SJCRH30 (cell line): ENCODE results near the gene DACT1. TPM values are rescaled to one million over a fixed set of nuclear protein-coding genes. Genes with fewer than 3 reads are reported as not detected.
A peak's percentile ranks its signal among the peaks of the same experiment; 100 is the strongest.

Experiments used
- DNase-seq, 2 experiments: peaks; one replicate each; pipeline ENCODE4 v3.0.0-alpha.2; 2015 to 2020
- H3K27ac ChIP-seq: fragments of 250-450 bp; sonication (Bioruptor Pico); 2 replicates; pipeline ENCODE4 v1.5.1; 2020; ENCODE audit warnings: mild to moderate bottlenecking, moderate library complexity
- H3K27me3 ChIP-seq: fragments of 250-450 bp; sonication (Bioruptor Pico); 2 replicates; pipeline ENCODE4 v1.5.1; 2020; ENCODE audit warnings: mild to moderate bottlenecking, moderate library complexity
- H3K36me3 ChIP-seq: fragments of 250-450 bp; sonication (Bioruptor Pico); 2 replicates; pipeline ENCODE4 v1.5.1; 2020; ENCODE audit warnings: mild to moderate bottlenecking, moderate library complexity
- H3K4me1 ChIP-seq: fragments of 250-450 bp; sonication (Bioruptor Pico); 2 replicates; pipeline ENCODE4 v1.5.1; 2020; ENCODE audit warnings: mild to moderate bottlenecking, moderate library complexity
- H3K4me3 ChIP-seq: fragments of 250-450 bp; sonication (Bioruptor Pico); 2 replicates; pipeline ENCODE4 v1.5.1; 2020; ENCODE audit warnings: mild to moderate bottlenecking, moderate library complexity
- H3K9me3 ChIP-seq: fragments of 250-450 bp; sonication (Bioruptor Pico); replicated peaks from 2 replicates; pipeline ENCODE4 v1.5.1; 2020; ENCODE audit warnings: mild to moderate bottlenecking, moderate library complexity
- total RNA-seq: library from RNA; depleted of rRNA; stranded (reverse); fragments of >200 nt; shearing (Covaris generic); gene quantifications from 2 replicates; pipeline ENCODE4 v1.2.3, GENCODE V29; 2014

Gene DACT1
- total RNA-seq, 1 experiment from 2014 or later: 5.4 TPM

GRCh38 chr14:58643366-58643765, 5.6 kb downstream of the DACT1 start:
- peaks cover 20% of the 10 kb centered on the region for H3K4me1 ChIP-seq
- no peak for DNase-seq
- peaks cover 2% of the 10 kb centered on the region; the same call in 1 of the 2 replicates for H3K36me3 ChIP-seq
- H3K4me3 ChIP-seq: no peak overlapping the region
- H3K27me3 ChIP-seq: no peaks in the 10 kb centered on the region
- H3K27ac ChIP-seq: no peak overlapping the region
- H3K9me3 ChIP-seq: no peaks in the 10 kb centered on the region

- Histone ChIP-seq H3K4me1 (peaks cover 8% of the 10 kb centered on the region), H3K36me3 (peaks cover 2% of the 10 kb centered on the region; the same call in 1 of the 2 replicates), H3K27me3 (no peaks in the 10 kb centered on the region), H3K4me3 (no peak overlapping the region), H3K9me3 (no peaks in the 10 kb centered on the region), H3K27ac (no peak overlapping the region)
- no peak for DNase-seq
Measured at GRCh38 chr14:58645641-58646040, 7.9 kb downstream of the DACT1 start.

- Histone ChIP-seq H3K36me3 (peaks cover 2% of the 10 kb centered on the region; the same call in 1 of the 2 replicates), H3K4me1 (no peaks in the 10 kb centered on the region; the same call in 1 of the 2 replicates), H3K27ac (no peak overlapping the region), H3K9me3 (no peaks in the 10 kb centered on the region), H3K27me3 (no peaks in the 10 kb centered on the region), H3K4me3 (no peak overlapping the region)
- DNase-seq: no peak
Measured at GRCh38 chr14:58646479-58646878, 8.7 kb downstream of the DACT1 start.

GRCh38 chr14:58647777-58648176, 10.0 kb downstream of the DACT1 start:
- Histone ChIP-seq H3K27me3 (no peaks in the 10 kb centered on the region), H3K9me3 (no peaks in the 10 kb centered on the region), H3K4me3 (no peak overlapping the region), H3K27ac (no peak overlapping the region), H3K4me1 (no peaks in the 10 kb centered on the region), H3K36me3 (peaks cover 2% of the 10 kb centered on the region; the same call in 1 of the 2 replicates)
- DNase-seq: no peak

- Histone ChIP-seq H3K4me3 (no peak overlapping the region), H3K27me3 (no peaks in the 10 kb centered on the region), H3K27ac (no peak overlapping the region), H3K4me1 (no peaks in the 10 kb centered on the region), H3K36me3 (no peaks in the 10 kb centered on the region; the same call in 1 of the 2 replicates), H3K9me3 (no peaks in the 10 kb centered on the region)
- no peak for DNase-seq
Measured at GRCh38 chr14:58650857-58651256, 13.1 kb downstream of the DACT1 start.

GRCh38 chr14:58656671-58657411, 19.1 kb downstream of the DACT1 start:
- DNase-seq: no peak
- peaks cover 3% of the 10 kb centered on the region; the same call in 1 of the 2 replicates for H3K4me1 ChIP-seq

GRCh38 chr14:58659061-58659460, 21.3 kb downstream of the DACT1 start:
- DNase-seq: no peak
- no peaks in the 10 kb centered on the region for H3K36me3 ChIP-seq
- H3K27me3 ChIP-seq: no peaks in the 10 kb centered on the region
- no peak overlapping the region for H3K27ac ChIP-seq
- H3K4me3 ChIP-seq: no peak overlapping the region
- peaks cover 23% of the 10 kb centered on the region for H3K4me1 ChIP-seq
- H3K9me3 ChIP-seq: no peaks in the 10 kb centered on the region

More at GRCh38 chr14:58656671-58657411, 19.1 kb downstream of the DACT1 start:
- Histone ChIP-seq H3K27ac (no peak overlapping the region), H3K27me3 (no peaks in the 10 kb centered on the region), H3K4me3 (no peak overlapping the region), H3K36me3 (no peaks in the 10 kb centered on the region), H3K9me3 (no peaks in the 10 kb centered on the region)

- no peak overlapping the region for H3K4me3 ChIP-seq
- no peak for DNase-seq
Measured at GRCh38 chr14:58659846-58660245, 22.1 kb downstream of the DACT1 start.

GRCh38 chr14:58660407-58660806, 22.6 kb downstream of the DACT1 start:
- H3K4me3 ChIP-seq: no peak overlapping the region
- peaks cover 29% of the 10 kb centered on the region for H3K4me1 ChIP-seq
- H3K27me3 ChIP-seq: no peaks in the 10 kb centered on the region
- no peak overlapping the region for H3K27ac ChIP-seq
- no peaks in the 10 kb centered on the region for H3K36me3 ChIP-seq
- no peak for DNase-seq
- no peaks in the 10 kb centered on the region for H3K9me3 ChIP-seq

More at GRCh38 chr14:58659846-58660245, 22.1 kb downstream of the DACT1 start:
- Histone ChIP-seq H3K27ac (no peak overlapping the region), H3K27me3 (no peaks in the 10 kb centered on the region), H3K4me1 (peaks cover 29% of the 10 kb centered on the region), H3K36me3 (no peaks in the 10 kb centered on the region), H3K9me3 (no peaks in the 10 kb centered on the region)

- Histone ChIP-seq H3K4me3 (no peak overlapping the region), H3K9me3 (no peaks in the 10 kb centered on the region), H3K36me3 (no peaks in the 10 kb centered on the region), H3K27ac (no peak overlapping the region), H3K4me1 (peaks cover 29% of the 10 kb centered on the region), H3K27me3 (no peaks in the 10 kb centered on the region)
- DNase-seq: no peak
Measured at GRCh38 chr14:58662018-58662417, 24.3 kb downstream of the DACT1 start.

- no peaks in the 10 kb centered on the region for H3K36me3 ChIP-seq
- peaks cover 29% of the 10 kb centered on the region for H3K4me1 ChIP-seq
- peak in 1 of 2 experiments; percentile 12 for DNase-seq
- H3K27me3 ChIP-seq: no peaks in the 10 kb centered on the region
- no peak overlapping the region for H3K4me3 ChIP-seq
- H3K27ac ChIP-seq: no peak overlapping the region
- no peaks in the 10 kb centered on the region for H3K9me3 ChIP-seq
Measured at GRCh38 chr14:58662759-58663158, 25.0 kb downstream of the DACT1 start.

GRCh38 chr14:58663494-58664111, 25.8 kb downstream of the DACT1 start:
- Histone ChIP-seq H3K9me3 (no peaks in the 10 kb centered on the region), H3K27me3 (no peaks in the 10 kb centered on the region), H3K4me3 (no peak overlapping the region), H3K36me3 (no peaks in the 10 kb centered on the region), H3K27ac (peak overlapping the region; percentile 25; the same call in 1 of the 2 replicates), H3K4me1 (peaks cover 29% of the 10 kb centered on the region)
- peak; percentile 46 to 55 for DNase-seq

- H3K27ac ChIP-seq: no peak overlapping the region
- H3K27me3 ChIP-seq: no peaks in the 10 kb centered on the region
- H3K4me3 ChIP-seq: no peak overlapping the region
- H3K9me3 ChIP-seq: no peaks in the 10 kb centered on the region
- H3K36me3 ChIP-seq: no peaks in the 10 kb centered on the region
- no peak for DNase-seq
- H3K4me1 ChIP-seq: peaks cover 29% of the 10 kb centered on the region
Measured at GRCh38 chr14:58665773-58666500, 28.2 kb downstream of the DACT1 start.

- H3K36me3 ChIP-seq: no peaks in the 10 kb centered on the region
Measured at GRCh38 chr14:58666737-58667136, 29.0 kb downstream of the DACT1 start.

GRCh38 chr14:58667900-58668299, 30.1 kb downstream of the DACT1 start:
- no peak overlapping the region for H3K4me3 ChIP-seq
- no peaks in the 10 kb centered on the region for H3K36me3 ChIP-seq
- no peaks in the 10 kb centered on the region for H3K9me3 ChIP-seq
- no peaks in the 10 kb centered on the region for H3K27me3 ChIP-seq
- peaks cover 18% of the 10 kb centered on the region for H3K4me1 ChIP-seq
- DNase-seq: peak in 1 of 2 experiments; percentile 8
- no peak overlapping the region for H3K27ac ChIP-seq

More at GRCh38 chr14:58666737-58667136, 29.0 kb downstream of the DACT1 start:
- Histone ChIP-seq H3K9me3 (no peaks in the 10 kb centered on the region), H3K27me3 (no peaks in the 10 kb centered on the region), H3K4me1 (peaks cover 27% of the 10 kb centered on the region), H3K27ac (no peak overlapping the region), H3K4me3 (no peak overlapping the region)
- DNase-seq: no peak
